Measurements from ENCODE around the gene SNCAIP.

DNA sequence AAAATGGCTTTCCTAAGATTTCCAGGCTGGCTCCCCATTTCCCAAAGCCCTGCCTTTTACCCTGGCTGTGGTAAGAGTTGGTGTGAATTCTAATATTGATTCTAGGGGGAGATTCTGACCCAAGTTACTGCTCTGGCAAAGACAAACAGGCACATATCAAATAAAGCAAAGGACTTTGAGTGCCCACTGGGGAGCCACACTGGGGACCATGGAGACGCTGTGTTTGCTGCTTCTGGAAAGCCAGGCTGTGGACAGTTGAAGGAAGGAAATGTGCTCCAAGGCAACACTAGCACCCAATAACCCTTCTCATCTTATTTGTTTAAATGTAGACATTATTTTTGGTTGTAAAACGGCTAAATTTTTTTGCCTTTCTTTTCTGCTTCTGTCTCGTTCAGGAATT lies 78.7 kb downstream of the SNCAIP start:
- TF ChIP-seq POLR2A (IDR thresholded peaks at IDR 0.05) = no peak
- TF ChIP-seq, protein P1, sequence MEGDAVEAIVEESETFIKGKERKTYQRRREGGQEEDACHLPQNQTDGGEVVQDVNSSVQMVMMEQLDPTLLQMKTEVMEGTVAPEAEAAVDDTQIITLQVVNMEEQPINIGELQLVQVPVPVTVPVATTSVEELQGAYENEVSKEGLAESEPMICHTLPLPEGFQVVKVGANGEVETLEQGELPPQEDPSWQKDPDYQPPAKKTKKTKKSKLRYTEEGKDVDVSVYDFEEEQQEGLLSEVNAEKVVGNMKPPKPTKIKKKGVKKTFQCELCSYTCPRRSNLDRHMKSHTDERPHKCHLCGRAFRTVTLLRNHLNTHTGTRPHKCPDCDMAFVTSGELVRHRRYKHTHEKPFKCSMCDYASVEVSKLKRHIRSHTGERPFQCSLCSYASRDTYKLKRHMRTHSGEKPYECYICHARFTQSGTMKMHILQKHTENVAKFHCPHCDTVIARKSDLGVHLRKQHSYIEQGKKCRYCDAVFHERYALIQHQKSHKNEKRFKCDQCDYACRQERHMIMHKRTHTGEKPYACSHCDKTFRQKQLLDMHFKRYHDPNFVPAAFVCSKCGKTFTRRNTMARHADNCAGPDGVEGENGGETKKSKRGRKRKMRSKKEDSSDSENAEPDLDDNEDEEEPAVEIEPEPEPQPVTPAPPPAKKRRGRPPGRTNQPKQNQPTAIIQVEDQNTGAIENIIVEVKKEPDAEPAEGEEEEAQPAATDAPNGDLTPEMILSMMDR (IDR thresholded peaks at IDR 0.05) = no peak
